DND-41 (cell line): ENCODE data around the gene KCNA3.

Experiments used
- ATAC-seq: fragments of 200-7000 bp; cut with Tn5 transposase; 3 replicates; pipeline ENCODE4 v1.9.1; 2021; ENCODE audit warnings: low read depth; ENCODE audit not compliant: insufficient read depth
- DNase-seq: peaks from one replicate; pipeline ENCODE4 v3.0.0-alpha.2; 2020
- H2AFZ ChIP-seq: 2 replicates; pipeline ENCODE4 v1.6.0; 2012; ENCODE audit warnings: low read depth, low read length
- H3K27ac ChIP-seq: 2 replicates; pipeline ENCODE4 v1.5.1; 2012; ENCODE audit warnings: low read length, inconsistent platforms
- H3K27me3 ChIP-seq: fragments of 200-600 bp; sonication (generic); 2 replicates; pipeline ENCODE4 v1.6.0; 2012; ENCODE audit warnings: low read length, mild to moderate bottlenecking, inconsistent platforms; ENCODE audit not compliant: insufficient read depth, poor library complexity
- H3K36me3 ChIP-seq: 2 replicates; pipeline ENCODE4 v1.5.1; 2012; ENCODE audit warnings: low read length, inconsistent platforms; ENCODE audit not compliant: insufficient read depth
- H3K4me1 ChIP-seq: 2 replicates; pipeline ENCODE4 v1.5.1; 2012; ENCODE audit warnings: mild to moderate bottlenecking, low read length; ENCODE audit not compliant: insufficient read depth
- H3K4me2 ChIP-seq: 2 replicates; pipeline ENCODE4 v1.6.0; 2012; ENCODE audit warnings: mild to moderate bottlenecking, moderate library complexity, low read length, inconsistent platforms; ENCODE audit not compliant: insufficient read depth
- H3K4me3 ChIP-seq, 2 experiments: fragments of 200-600 bp in 1 of 2; shearing (Covaris generic) in 1 of 2; 2 replicates each; pipeline ENCODE4 v1.5.1; 2012 to 2016; ENCODE audit warnings: inconsistent platforms in 2 of 2, low read length in 2 of 2, mild to moderate bottlenecking in 2 of 2, low read depth in 1 of 2, moderate library complexity in 1 of 2
- H3K79me2 ChIP-seq: 2 replicates; pipeline ENCODE4 v1.6.0; 2012; ENCODE audit warnings: low read length, inconsistent platforms; ENCODE audit not compliant: insufficient read depth
- H3K9ac ChIP-seq: 2 replicates; pipeline ENCODE4 v1.6.0; 2012; ENCODE audit warnings: low read depth, mild to moderate bottlenecking, inconsistent platforms, low read length, moderate library complexity
- H3K9me3 ChIP-seq: 2 replicates; pipeline ENCODE4 v1.5.1; 2012; ENCODE audit warnings: low read length, moderate library complexity, mild to moderate bottlenecking, inconsistent platforms; ENCODE audit not compliant: insufficient read depth, severe bottlenecking
- H4K20me1 ChIP-seq: 2 replicates; pipeline ENCODE4 v1.6.0; 2012; ENCODE audit warnings: low read length; ENCODE audit not compliant: insufficient read depth
- CTCF ChIP-seq: IDR thresholded peaks from 2 replicates; pipeline ENCODE4 v1.5.1; 2012; ENCODE audit warnings: borderline replicate concordance, low read length, moderate library complexity, mild to moderate bottlenecking; ENCODE audit not compliant: poor library complexity, severe bottlenecking; ENCODE audit errors: extremely low read depth
- EZH2 ChIP-seq: IDR thresholded peaks from 3 replicates; pipeline ENCODE4 v1.6.1; 2012; ENCODE audit warnings: borderline replicate concordance, low read depth, mild to moderate bottlenecking, moderate library complexity, low read length, inconsistent platforms; ENCODE audit not compliant: severe bottlenecking

KCNA3 gene

GRCh38 chr1:110680036-110680735 lies 5.4 kb upstream of the KCNA3 start:
- H3K4me2 ChIP-seq, result no peak overlapping the region

GRCh38 chr1:110677526-110677925 lies 2.8 kb upstream of the KCNA3 start:
- H3K27me3 ChIP-seq, result peaks cover 30% of the 10 kb centered on the region

More at GRCh38 chr1:110680036-110680735, 5.4 kb upstream of the KCNA3 start:
- TF ChIP-seq EZH2 (no peak), CTCF (no peak)
- DNase-seq (no peak), ATAC-seq (no peak)
- H3K9ac ChIP-seq, result no peak overlapping the region
- H3K4me3 ChIP-seq, result no peak overlapping the region
- no peaks in the 10 kb centered on the region for H4K20me1 ChIP-seq
- no peaks in the 10 kb centered on the region for H3K36me3 ChIP-seq
- H3K27me3 ChIP-seq, result peaks cover 6% of the 10 kb centered on the region
- H3K79me2 ChIP-seq, result no peaks in the 10 kb centered on the region
- H2AFZ ChIP-seq, result no peak overlapping the region
- no peak overlapping the region for H3K27ac ChIP-seq
- peaks cover 4% of the 10 kb centered on the region for H3K4me1 ChIP-seq
- no peaks in the 10 kb centered on the region for H3K9me3 ChIP-seq

GRCh38 chr1:110676970-110677369 lies 2.2 kb upstream of the KCNA3 start:
- H3K4me2 ChIP-seq, result no peak overlapping the region
- no peak overlapping the region for H3K9ac ChIP-seq

More at GRCh38 chr1:110677526-110677925, 2.8 kb upstream of the KCNA3 start:
- no peaks in the 10 kb centered on the region; the same call in 1 of the 2 replicates for H3K36me3 ChIP-seq
- H2AFZ ChIP-seq, result no peak overlapping the region
- DNase-seq (no peak), ATAC-seq (no peak)
- no peak overlapping the region for H3K27ac ChIP-seq
- H3K4me1 ChIP-seq, result peaks cover 31% of the 10 kb centered on the region
- no peaks in the 10 kb centered on the region for H4K20me1 ChIP-seq
- H3K4me2 ChIP-seq, result no peak overlapping the region
- H3K9me3 ChIP-seq, result no peaks in the 10 kb centered on the region
- 0 out of 2 replicates have a peak, but pooled peaks cover 2% of the 10 kb centered on the region for H3K79me2 ChIP-seq
- TF ChIP-seq CTCF, result no peak
- no peak overlapping the region for H3K9ac ChIP-seq
- H3K4me3 ChIP-seq, result no peak overlapping the region

More at GRCh38 chr1:110676970-110677369, 2.2 kb upstream of the KCNA3 start:
- Histone ChIP-seq H3K4me1 (peaks cover 36% of the 10 kb centered on the region), H3K9me3 (no peaks in the 10 kb centered on the region), H4K20me1 (no peaks in the 10 kb centered on the region), H3K36me3 (no peaks in the 10 kb centered on the region; the same call in 1 of the 2 replicates), H3K4me3 (no peak overlapping the region), H3K79me2 (0 out of 2 replicates have a peak, but pooled peaks cover 2% of the 10 kb centered on the region), H3K27me3 (peaks cover 30% of the 10 kb centered on the region), H2AFZ (no peak overlapping the region), H3K27ac (no peak overlapping the region)
- no peak for ATAC-seq
- no peak for TF ChIP-seq CTCF
- TF ChIP-seq EZH2, result no peak
- DNase-seq, result no peak
